Raji (cell line): ENCODE data around the gene MFAP2.

Experiments used
- POLR2A ChIP-seq: IDR thresholded peaks from 2 replicates; pipeline ENCODE4 v1.6.1; 2011; ENCODE audit warnings: low read depth, low read length, control low read depth; ENCODE audit not compliant: insufficient read depth

MFAP2 gene, protein sequence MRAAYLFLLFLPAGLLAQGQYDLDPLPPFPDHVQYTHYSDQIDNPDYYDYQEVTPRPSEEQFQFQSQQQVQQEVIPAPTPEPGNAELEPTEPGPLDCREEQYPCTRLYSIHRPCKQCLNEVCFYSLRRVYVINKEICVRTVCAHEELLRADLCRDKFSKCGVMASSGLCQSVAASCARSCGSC

DNA sequence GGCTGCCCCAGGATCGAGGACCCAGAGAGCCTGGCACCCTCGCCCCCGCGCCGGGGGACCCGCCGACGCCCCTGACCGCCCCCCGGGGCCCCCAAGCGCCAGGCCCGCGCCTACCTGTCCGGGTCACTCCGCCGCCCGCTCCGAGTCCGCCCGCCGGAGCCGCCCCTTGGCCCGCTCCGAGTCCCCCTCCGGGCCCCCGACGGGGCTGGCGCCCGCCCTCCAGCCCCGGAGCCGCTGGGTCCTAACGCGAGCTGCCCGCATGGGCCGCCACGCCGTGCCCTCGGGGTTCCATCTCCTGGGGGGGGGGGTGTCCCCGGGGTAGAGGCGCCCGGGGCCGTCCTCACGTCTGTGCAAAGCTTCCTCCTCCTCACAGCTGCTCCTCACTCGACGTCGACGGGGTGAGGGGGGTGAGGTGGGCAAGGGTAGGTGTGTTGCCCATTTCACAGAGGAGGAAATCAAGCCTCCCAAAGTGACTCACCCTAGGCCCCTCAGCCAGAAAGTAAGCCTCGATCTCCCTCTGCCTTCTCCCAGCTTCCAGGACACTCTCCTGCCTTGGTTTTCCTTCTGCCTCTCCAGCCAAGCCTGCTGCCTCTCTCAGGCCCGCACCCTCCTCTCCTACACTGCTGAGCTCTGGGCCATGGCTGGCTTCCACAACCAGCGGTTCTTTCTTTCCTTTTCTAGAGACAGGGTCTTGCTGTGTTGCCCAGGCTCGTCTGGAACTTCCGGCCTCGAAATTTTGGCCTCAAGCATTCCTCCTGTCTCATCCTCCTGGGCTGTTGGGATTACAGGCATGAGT is at the start of gene MFAP2:
MFAP2 (minus strand) TSS at position 148 of the 796 bp plus-strand sequence. CDS start 2,347 bp downstream, outside the sequence.
- no peak for TF ChIP-seq POLR2A

DNA sequence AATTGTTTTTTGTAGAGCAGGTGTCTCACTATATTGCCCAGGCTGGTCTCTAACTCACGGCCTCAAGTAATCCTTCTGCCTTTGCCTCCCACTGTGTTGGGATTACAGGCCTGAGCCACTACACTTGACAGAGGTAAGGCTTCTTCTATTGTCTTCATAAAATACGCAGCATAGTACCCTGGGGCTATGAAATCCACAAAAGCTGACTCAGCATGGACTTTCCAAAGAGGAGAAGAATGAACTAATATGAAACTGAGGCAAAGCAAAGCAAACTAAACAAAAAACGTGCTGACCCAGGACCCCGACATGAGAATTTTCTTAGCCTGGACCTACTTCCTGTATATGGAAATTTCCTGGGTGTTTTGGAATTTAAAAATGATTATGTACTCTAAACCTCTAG is 49.8 kb upstream of the MFAP2 start:
- no peak for TF ChIP-seq POLR2A

DNA sequence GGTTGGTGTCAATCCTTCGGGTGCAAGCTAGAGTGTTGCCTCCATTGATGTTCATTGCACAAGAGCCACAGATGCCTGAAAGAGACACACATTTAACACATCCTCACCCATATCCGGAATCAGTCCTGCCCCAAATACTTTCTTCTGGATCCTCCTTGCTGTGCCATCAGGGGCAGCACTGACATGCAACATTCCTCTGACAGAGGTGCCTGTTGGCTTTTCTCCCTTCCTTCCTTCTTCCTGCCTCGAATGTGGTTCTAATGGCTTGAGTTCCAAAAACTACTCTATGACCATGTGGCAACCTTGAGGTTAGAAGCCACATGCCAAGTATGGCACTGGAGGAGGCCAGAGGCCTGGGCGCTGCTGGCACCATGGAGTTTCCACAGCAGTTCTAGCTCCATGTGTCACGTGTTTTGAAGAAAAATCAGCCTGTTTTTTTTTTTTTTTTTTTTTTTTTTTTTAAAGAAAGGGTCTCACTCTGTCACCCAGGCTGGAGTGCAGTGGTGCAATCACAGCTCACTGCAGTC is 48.3 kb upstream of the MFAP2 start:
- no peak for TF ChIP-seq POLR2A

DNA sequence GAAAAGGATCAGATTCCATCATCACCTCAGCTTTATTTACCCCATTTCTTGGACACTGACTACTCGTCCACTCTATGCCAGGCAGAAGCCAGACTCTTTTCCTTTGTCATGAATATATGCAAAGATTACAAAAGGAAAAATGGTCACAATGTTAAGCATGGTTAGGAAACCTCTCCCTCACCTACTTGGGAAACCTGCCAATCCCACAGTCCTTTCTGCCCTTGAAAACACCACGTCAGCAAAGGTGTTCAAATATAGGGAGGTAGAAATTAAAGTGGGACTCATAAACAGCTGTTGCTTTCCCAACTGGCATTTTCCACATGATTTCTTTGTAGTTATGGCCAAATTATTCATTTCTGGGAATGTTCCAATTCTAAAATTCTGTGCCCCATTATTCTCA is 47.5 kb upstream of the MFAP2 start:
- TF ChIP-seq POLR2A = no peak

DNA sequence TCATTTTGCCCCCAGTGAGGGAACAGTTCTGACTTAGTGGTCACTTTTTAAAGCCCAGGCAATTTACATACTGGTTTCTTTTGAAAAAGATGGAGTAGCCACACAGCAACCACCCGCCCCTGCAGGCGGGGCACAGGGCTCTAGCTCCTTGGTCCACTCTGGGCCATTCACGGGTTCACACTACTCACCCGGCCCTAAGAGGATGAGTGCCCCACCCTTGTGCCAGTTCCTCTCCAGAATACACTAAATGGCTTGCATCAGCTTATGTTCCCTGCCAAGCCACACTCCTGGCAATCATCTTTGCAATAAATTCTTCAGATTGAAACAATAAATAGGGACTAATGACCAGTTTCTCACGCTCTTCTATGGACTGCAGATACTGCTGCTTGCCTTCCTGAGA is 47.0 kb upstream of the MFAP2 start:
- TF ChIP-seq POLR2A = no peak

DNA sequence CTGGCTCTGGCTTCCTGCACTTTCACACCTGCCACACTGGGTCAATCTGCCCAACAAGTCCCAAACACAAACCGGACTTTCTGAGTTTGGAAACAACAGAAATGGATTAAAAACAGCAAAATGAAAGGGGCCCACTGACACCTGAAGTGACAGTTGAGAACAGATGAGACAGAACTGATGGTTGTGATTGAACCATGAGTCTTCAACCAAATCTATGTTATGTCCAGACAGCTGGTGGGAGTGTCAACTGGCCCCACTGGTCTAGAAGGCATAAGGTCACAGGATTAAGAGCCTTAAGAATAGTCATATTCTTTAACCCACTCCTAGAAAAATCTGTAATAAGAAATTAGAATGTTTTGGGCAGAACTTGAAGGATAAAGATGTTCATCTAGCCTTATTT is 44.3 kb upstream of the MFAP2 start:
- TF ChIP-seq POLR2A = no peak

DNA sequence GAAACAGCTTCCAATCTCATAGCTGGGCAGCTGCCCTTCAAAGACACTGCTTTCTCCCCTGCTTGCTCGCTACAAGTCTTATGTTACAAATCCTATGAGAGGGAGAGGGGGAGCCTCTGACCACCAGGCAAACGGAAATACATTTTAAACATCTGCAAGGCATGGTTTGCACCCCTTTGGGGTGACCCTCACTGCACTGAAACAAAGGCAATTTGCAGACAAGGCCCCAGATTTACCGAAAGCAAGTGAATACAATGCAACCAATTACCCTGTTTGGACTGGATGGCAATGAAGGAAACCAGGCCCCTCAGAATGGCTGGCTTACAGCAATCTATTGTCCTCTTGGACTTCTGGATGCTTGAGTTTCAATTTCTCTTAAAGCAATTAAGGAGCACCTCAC is 43.2 kb upstream of the MFAP2 start:
- TF ChIP-seq POLR2A = no peak

DNA sequence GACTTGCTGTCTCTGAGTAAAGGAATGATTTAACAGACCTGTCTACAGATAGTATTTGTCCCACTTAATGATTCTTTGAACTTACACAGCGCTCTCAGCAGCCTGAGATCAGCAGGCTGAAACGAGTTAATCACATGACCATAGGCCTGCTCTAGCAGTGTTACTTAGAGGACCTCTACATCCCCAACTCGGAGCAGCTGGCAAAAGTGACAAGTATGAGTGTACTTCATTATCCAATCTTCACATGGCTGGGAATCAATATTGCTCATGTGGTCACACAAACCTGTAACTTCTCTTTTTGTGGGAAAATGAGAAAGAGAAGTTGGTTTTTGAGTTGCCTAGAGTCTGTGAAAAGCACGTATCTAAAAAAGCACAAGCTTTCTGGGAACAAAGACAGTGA is 42.7 kb upstream of the MFAP2 start:
- no peak for TF ChIP-seq POLR2A

DNA sequence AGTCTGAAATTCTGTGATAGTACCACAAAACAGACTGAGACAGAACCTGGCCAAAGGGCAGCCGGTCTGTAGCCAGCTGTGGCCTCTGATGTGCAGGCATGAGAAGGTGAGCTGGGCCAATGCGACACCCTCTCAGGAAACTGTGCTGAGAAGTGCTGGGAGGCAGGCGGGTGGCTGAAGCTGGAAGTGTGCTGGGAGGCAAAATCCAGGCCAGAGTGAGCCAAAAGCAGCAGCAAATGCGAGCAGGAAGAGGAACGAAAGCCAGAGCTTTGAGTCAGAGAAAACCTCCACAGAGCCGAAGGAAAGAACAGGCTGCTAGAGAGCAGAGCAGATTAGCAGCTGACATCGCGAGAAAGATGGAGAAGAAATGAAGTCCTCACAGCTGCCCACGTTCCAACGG is 41.5 kb upstream of the MFAP2 start:
- no peak for TF ChIP-seq POLR2A

DNA sequence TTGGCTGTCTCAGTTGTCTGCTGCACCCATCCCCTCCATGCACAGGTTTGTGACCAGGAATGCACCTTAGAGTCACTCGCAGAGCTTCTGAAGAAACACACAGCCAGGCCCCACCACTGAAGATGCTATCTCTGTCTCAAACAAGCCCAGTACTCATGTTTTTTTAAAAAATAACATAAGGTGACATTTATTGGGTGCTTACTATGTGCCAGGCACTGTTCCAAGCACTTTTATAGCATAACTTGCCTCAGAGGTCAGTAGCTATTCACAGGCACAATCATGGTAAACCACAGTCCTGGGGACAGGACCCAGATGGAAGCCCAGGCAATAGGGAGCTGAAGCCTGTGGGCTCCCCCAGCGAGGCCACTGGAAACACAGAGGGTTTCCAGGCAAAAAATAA is 40.1 kb upstream of the MFAP2 start:
- TF ChIP-seq POLR2A = no peak

DNA sequence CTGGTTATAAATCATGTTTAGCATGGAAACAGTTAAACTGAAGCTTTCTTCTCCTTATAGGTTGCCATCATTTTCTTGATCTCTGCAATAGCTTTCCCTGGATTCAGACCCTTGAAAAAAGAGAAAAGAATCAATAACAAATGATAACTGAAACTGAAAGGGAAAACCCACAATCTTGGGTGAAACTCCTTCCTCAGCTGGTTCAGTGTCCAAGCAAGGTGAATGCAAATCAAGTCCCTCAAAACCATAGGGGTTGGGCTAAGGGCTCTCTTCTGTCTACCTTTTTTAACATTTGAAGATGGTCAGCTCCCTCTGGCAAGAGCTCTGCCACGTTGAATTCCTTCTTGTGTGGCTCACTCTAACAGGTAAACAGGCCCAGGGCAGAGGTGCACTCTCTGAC is 38.4 kb upstream of the MFAP2 start:
- TF ChIP-seq POLR2A = no peak

DNA sequence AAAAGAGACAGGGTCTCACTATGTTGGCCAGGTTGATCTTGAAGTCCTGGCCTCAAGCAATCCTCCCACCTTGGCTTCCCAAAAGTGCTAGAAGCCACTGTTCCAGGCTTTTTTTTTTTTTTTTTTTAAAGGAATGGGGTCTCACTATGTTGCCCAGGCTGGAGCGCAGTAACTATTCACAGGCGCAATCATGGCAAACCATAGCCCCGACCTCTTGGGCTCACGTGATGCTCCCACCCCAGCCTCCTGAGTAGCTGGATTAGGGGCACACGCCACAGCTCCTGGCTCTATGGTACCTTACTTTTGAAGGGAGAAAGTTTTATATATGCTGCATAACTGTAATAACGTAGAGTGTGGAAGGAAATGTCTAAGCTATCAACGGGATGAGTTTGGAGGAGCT is 37.0 kb upstream of the MFAP2 start:
- TF ChIP-seq POLR2A = no peak

DNA sequence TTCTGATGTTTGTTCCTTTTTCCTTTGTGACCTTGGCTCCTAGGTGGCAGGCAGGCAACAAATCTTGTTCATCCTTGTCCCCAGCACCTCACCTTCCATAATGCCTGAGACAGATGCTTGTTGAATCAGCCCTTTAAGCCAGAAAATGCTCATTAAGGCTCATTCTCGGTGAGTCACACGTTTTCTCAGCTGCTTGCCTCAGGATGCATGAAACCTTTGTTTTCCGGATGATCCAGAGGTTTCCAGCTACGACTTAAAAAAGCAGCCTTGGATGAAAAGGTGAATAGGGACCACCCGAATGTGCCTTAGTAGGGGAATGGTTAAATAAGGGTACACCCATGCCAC is 35.9 kb upstream of the MFAP2 start:
- no peak for TF ChIP-seq POLR2A

DNA sequence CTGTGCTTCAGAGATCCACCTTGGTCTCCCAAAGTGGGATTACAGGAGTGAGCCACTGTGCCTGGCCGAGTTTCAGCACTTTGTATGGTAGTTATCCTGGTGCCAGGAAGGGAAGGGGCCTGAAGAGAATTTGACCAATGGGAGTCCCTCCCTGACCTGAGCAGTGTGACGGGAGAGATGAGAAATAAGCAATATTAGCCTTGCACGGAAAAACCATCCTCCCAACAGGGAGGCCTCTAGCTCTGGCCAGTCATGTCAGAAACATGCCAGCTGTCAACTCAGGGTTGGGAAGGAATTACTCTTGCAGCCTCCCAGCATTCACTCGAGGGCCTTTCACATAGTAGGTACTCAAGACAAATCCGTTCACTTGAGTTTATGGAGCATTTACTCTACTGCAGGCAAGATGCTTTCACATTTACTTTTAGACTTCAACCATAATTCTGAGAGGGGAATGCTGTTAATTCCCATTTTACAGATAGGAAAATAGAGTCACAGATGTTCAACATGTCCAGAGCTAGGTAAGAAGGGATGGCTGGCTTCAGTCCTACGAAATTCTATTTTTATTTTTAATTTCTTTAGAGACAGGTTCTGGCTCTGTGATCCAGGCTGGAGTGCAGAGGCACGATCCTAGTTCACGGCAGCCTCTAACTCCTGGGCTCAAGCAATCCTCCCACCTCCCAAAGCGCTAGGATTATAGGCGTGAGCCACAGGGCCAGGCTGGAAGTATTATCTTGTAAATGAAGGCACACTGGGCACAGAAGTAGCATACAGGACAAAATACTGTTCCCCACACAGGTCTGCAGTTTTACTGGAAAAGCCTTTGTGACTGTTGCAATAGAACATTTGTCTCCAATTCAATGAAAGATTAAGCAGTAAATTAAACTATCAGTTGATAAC is 34.5 kb upstream of the MFAP2 start:
- no peak for TF ChIP-seq POLR2A

DNA sequence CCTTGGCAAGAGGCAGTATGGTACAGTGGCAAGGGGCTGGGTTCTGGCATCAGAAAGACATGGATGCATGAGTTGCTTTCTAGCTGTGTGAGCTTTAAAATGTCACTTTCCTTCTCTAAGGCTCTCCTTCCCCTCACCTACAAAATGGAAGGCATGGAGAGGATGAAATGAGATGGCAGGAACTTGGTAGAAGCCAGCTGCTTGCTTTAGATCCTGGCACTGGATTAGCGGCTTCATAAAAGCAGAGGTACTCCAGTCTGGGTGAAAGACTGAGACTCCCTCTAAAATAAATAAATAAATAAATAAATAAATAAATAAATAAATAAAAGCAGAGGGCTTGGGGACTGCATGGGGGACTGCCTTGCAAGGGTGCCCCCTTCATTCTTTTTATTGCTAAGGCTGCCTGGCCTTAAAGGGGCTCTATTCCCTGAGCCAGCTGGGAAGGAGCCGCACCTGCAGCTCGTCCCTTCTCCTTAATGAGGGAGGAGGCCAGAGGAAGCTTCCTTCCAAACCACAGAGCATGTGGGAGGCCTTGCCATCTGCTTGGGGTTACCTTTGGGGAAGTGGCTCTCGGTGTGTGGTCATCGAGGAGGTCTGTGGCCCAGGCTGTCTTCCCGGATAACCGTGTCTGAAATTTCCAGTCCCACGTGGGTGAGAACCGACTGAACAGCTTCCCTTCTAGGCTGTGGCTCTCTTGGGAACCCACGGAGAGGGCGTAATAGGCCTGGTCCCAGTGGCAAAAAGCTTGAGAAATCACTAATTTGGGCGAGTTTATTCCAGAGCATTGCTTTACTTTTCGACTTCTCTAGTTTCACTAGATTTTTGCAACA is 33.3 kb upstream of the MFAP2 start:
- no peak for TF ChIP-seq POLR2A
